GM20431 (cell line): Measurements from ENCODE around the gene NTRK3.

Source experiments
- in situ Hi-C: fragments of 300-500 bp; cut with MseI, MboI; formaldehyde crosslinking; loops from one replicate; pipeline ENCODE4 v1.15.0; 2020; ENCODE audit warnings: low sequenced_read_pairs; ENCODE audit not compliant: unreplicated experiment

NTRK3 gene

GRCh38 chr15:88131937-88132336 lies 124.6 kb downstream of the NTRK3 start:
- in situ Hi-C loops: no loop called here

DNA sequence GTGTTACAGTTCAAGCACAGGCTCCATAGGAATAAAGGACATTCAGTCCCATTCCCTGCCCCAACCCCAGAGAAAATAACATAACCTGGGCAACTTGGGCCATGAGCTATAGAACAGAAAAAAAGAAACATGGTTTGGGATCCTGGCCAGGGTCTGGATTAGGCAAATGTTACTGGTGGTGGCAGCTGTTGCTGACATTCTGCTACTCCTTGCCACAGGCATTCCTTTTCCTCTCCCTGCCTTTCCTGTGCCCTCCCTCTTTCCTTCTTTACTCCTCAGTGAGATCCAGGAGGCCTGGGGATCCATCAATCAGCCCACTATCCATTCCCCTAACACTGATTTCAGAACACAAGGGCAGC lies 129.1 kb downstream of the NTRK3 start:
- in situ Hi-C loops: no loop called here

DNA sequence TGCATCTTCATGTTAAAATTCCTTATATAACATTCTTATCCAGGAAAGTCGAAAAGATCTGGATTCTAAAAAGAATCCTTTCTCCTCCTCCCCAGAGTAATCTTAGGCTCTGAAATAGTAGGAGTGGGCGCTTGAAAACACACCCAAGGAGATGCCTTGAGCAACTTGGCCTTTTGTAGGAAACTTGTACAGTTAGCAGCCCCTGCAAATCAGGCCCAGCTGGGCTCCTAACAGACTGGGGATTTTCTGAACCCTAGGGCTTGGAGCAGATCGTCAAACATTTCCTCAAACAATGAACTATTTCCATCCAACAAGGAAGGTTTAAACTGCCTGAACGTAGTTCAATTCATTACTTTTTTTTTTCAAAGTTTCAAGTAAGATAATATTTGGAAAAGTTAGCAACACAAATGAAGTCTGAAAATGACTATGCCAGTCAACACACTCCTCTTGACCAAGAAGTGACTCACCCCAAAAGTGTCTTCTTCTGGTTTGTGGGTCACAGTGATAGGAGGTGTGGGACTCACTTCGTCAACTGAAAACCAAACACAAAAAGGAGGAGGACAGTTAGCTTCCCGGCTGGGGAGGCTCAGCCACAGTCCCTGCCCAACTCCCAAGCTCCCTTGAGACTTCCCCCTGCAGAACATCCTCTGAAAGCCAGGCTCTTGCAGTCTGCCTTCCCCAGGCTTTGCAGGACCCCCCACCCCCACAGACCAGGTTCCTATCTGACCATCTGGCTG lies 129.7 kb downstream of the NTRK3 start:
- in situ Hi-C loops: no loop called here

DNA sequence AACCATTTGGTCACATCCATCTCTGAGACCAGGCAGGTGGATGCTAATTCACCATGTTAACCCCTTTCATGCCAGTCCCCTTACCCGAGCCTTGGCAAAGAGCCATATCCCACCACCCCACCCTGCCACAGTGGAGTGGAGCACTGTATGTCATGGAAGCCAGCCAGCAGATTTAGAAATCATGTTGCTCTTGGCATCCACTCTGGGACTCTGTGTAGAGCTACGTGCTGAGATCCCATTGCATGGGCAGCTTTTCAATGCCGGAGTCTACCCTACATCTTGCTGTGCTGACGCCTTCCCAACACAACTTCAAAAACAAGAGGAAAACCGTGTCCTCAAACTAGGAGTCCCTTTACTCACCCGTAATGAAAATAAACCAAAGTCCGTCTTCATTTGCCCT lies 131.0 kb downstream of the NTRK3 start:
- in situ Hi-C loops: no loop called here

DNA sequence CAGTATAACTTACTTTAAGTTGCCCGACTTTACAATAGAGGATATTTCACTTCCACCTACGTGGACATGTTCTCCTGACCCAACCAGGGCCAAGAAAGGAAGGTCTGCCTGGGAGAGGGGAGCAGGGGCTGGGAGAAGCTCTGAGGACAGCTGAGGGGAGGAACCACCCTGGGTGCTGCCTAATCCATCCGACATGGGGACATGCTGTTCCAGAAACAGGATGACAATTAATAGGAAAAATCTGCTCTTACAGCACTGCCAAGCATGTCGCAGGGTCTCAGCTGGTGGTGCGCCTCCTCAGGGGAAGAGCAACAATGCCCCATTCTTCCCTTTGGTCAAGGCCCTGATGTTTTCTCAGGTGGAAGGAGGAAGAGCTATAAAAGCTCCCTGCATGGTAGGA lies 132.3 kb downstream of the NTRK3 start:
- in situ Hi-C loops: no loop called here

- in situ Hi-C loops: no loop called here
Observed at GRCh38 chr15:88121968-88122530, 134.5 kb downstream of the NTRK3 start.

GRCh38 chr15:88120026-88120425 lies 136.5 kb downstream of the NTRK3 start:
- in situ Hi-C loops: no loop called here

DNA sequence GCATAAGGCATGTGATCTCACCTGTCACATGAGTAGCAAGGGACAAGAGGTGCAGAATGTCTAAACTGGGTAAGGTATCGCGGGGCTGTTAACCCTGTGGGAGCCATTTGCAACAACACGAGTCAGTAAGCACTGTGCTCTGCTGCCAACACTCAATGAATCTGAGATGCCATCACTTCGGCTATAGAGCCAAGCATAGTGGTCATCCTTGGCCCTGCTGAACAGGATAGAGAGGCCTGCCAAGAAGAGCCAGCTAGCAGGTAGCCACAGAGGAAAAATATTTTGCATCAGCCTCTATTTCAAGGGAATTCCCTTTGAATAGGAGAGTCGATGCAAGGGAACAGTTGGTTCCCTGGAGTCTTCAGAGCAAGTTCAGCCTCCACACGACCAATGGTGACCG lies 137.8 kb downstream of the NTRK3 start:
- in situ Hi-C loops: no loop called here

DNA sequence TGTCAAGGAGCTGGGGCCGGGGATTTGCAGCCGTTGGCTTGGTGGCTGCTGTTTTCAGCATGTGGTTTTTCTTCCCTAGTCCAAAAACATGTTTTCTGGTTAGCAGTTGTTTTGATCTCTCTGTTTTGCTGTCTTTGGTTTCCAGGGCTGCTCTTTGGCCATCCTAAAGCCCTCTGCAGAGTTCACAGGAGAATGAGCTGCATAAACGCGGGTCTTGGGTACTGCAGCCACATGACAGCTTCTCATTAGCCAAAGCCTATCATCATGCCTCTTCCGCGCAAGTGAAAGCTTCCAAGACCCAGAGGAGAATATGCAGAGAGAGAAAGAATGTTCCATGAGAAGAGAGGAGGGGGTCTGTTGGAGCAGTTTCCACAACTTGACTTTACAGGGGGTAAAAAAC lies 138.5 kb downstream of the NTRK3 start:
- in situ Hi-C loops: no loop called here

DNA sequence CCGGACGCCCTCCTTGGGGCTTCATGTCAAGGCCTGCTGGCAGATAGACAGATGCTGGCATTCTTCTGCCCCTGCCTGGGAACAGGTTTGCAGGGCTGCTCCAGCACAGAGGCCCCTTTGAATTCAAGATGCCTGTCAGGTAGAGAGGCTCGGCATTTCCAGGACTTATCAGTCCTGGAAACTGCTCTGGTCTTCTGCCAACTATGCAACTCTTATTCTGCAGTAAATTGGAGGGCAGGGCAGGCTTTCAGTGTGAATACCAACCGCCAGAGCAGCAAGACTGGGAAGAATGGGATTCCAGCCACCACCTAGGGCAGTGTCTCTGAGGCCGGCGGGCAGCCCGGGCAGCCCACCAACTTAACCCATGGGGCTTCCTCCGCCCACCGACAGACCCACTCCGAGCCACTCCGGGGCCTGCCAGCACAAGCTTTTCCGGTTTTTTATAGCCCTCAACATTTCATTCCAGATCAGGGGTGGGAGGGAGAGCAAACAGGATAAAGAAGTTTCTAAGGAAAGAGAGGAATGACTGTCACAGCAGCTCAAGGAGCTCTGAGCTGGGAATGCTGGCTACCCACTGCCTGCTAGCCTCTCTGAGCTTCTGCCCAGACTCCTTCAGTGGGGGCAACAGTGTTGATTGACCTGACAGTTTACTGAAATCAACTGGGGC lies 140.9 kb downstream of the NTRK3 start:
- in situ Hi-C loops: no loop called here

- in situ Hi-C loops: no loop called here
Observed at GRCh38 chr15:88113613-88114308, 142.8 kb downstream of the NTRK3 start.

- in situ Hi-C loops: no loop called here
Observed at GRCh38 chr15:88108991-88109390, 147.5 kb downstream of the NTRK3 start.

- in situ Hi-C loops: no loop called here
Observed at GRCh38 chr15:88108477-88108876, 148.1 kb downstream of the NTRK3 start.

DNA sequence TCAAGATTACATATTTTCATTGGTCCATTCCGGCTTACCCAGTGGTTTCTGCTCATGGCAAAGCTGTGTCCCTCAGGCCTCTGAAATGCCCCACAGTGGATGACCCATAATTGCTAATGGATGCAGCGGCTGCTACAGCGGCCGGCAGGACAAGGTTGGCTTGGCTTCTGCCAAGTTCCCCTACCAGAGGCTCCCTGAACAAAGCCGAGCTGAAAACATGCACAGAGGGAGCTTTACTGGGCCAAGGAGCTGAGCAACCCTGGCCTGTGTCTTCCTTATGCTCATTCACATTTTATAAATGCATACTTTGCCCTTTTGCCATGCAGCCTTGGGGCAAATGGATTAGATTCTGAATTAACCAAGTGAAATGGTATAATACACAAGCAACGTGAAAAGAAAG lies 150.5 kb downstream of the NTRK3 start:
- in situ Hi-C loops: no loop called here

DNA sequence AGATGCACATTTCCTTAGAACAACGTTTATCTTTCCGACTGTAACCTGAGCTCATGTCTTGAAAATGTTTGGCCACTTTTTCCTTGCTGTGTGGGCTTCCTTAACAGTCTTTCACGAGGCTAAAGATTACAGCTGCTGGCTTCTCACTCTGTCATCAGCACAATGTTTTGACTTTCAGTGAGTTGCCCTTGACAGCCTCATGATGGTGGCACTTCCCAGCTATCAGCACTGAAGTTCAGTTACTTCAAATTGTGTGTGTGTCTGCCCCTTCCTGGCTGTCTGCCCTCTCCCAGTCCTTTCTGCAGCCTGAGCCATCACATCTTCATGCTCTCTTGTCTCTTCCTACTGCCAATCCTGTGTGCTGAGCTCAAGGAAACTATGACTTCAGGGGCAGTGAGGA lies 152.2 kb downstream of the NTRK3 start:
- in situ Hi-C loops: no loop called here

DNA sequence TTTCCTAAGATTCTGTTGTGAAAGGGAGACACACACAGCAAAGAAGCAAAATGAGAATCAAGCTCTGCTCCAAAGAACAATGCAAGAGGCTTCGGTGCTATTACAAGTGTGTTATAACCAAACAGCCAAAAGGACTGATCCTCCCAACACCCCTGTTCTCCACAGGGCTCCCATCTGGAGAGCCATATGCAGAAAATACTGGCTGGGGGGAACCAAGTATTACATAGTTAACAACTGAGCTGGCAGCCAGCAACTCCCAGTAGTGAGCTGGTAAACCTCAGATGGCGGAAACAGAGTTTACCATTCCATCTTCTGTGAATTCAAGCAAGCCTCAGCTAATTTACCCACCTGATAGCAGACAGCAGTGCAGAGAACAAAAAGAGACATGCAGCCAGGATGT lies 156.4 kb downstream of the NTRK3 start:
- in situ Hi-C loops: no loop called here

GRCh38 chr15:88098361-88098760 lies 158.2 kb downstream of the NTRK3 start:
- in situ Hi-C loops: no loop called here

GRCh38 chr15:88091444-88092016 lies 165.0 kb downstream of the NTRK3 start:
- in situ Hi-C loops: no loop called here

DNA sequence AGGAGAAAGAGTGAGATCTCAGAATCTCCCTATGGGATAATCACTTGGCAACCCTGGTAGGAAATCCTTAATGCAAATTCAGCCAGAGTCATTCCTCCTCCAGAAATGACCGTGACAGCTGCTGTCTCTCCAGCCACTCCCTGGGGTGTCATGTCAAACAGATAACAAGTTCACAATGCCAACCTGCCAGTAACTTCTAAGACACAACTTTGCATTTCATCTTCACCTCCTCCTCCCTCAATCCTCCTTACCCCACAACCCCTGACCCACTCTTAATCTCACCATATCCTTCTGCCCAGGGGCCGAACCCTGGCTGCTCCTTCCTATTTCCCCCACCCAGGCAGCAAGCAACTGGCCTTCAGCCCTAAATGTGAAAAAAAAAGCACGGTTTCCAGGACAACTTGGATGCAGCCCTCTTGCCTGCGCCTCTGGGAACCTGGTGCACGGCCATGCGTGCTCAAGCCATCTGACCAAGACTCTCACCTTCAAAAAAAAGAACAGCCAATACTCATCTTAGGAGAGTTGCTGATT lies 166.0 kb downstream of the NTRK3 start:
- in situ Hi-C loops: no loop called here

DNA sequence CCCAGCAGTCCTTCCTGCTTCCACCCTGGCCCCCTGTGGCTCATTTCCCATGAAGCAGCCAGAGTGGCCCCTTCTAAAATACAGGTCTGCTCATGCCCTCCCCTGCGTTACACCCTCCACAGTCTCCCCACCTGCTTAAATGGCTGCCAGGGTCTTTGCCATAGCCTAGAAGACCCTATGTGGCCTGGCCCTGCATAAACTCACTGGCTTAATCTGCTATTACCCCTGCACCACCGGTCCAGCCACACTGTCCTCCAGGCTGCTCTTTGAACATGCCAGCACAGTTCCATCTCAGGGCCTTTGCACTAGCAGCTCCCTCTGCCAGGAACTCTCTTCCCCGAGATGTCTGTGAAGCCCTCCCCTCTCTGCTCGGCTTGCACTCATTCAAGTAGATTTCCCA lies 166.8 kb downstream of the NTRK3 start:
- in situ Hi-C loops: no loop called here
